ENCODE results near the gene KDSR.

The KDSR gene, protein sequence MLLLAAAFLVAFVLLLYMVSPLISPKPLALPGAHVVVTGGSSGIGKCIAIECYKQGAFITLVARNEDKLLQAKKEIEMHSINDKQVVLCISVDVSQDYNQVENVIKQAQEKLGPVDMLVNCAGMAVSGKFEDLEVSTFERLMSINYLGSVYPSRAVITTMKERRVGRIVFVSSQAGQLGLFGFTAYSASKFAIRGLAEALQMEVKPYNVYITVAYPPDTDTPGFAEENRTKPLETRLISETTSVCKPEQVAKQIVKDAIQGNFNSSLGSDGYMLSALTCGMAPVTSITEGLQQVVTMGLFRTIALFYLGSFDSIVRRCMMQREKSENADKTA

DNA sequence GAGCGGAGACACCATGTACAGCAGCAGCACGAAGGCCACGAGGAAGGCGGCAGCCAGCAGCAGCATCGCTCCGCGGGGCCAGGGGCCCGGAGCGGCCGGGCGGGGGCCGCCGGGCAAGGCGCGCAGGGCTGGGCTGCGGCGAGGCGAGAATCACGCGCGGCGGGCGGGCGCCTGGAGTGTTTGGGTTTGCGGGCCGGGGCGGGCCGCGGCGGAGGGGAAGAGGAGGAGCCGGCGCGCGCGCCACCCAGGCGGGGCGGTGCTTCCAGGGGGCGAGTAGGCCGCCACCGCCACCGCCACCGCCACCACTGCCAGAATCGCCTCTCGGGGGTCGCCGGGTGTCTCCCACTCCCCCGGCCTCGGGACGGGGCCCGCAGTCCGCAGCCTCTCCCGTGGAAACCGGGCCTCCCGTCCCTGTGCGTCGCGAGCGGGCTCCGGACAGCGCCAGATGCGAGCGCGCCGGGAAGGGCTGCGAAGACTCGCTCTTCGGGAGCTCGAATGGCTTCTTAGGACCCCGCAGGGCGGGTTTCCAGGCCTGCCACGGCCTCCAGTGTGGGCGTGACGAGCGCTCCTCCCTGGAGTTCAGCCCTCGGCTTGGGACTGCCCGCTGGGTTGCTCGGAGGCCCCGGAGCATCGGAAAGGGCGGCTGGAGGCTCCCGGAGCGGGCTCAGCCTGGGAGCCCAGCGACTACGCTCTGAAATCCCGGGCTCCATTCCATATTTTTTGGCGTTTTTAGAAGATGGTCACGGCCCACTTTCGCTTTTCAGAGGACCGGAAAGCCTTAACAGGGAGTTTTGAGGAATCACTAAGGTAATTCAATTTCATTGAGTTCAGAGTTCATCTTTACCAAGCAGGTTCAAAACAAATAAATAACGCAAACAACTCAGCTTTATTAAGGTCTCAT, at the start of gene KDSR:
TSS of gene KDSR (minus strand) at position 154 of the 901 bp plus-strand sequence. CDS start at position 66, 88 bp downstream.
- peak; percentile 98 for DNase-seq (ENCODE audit: low read depth)
- peak within 1 kb of the TSS; percentile 93 for H3K4me3 ChIP-seq (ENCODE audit: low read depth, low read length)

DNA sequence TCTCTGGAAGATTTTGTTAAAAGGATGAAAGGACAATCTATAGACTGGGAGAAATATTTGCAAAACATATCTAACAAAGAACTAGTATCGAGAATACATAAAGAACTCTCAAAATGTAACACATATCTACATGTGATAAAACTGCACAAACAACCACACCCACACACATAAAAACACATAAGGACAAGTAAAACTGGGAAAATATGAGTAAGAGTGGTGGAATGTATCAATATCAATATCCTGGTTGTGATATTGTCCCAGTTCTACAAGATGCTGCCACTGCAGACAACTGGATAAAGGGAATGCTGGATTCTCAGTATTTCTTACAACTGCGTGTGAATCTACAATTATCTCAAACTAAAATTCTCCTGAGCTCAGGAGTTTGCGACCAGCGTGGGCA, 45.9 kb upstream of the KDSR start:
- H3K4me3 ChIP-seq (ENCODE audit: low read depth, low read length), result no peak overlapping the region
- no peak for DNase-seq (ENCODE audit: low read depth)

DNA sequence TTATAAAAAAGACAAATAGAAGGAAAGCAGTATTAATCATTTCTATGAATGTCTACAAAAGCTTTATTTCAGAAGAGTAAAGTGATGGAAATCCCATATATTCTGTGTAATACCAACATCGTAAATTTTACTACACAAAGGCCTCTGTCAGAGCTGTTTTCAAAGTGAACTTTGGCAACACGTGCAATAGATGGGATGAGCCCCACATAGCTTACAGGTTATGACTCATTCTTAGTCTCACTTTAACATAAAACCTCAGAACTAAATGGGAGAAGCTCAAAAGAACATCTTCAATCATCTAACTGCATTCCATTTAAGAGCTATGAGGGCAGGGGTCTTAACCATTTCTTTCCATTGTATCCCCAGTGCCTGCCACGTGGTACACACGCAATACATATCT, 43.8 kb upstream of the KDSR start:
- peak; percentile 48 for DNase-seq (ENCODE audit: low read depth)
- H3K4me3 ChIP-seq (ENCODE audit: low read depth, low read length), result no peak overlapping the region

DNA sequence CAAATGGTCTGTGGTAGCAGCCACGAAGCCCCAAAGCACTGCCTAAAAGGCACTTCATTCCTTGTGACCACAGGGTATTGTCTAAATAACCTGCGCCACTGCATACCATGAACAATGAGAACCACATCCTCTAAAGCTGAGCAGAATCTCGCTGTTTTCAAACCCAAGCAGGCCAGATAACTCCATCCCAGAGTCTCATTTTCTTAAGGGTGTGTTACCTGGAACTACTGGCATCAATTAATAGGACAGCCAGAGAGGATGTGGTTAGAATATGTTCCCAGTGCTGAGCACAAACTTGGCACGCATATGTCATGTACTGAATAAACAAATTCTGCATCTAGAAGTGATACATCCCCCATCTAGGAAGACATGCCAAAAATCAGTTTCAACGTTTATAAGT, 42.3 kb upstream of the KDSR start:
- no peak overlapping the region for H3K4me3 ChIP-seq (ENCODE audit: low read depth, low read length)
- peak; percentile 11 for DNase-seq (ENCODE audit: low read depth)

DNA sequence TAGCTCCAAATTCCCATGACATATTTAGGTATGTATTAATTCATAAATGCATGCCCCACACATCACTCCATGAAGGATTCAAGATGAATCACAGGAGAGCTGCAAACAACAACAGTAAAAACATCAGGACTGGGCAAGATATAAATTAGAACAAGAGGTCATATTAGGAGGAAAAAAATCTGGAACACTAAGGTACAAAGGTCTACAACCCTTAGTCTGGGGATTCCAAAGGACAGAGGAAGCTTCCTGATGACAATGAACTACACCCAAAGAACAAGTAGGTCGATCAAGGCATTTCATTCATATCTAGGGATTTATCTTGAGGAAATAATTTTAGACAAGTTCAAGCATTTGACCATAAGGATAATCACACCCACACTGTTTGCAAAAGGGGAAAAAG, 40.7 kb upstream of the KDSR start:
- no peak overlapping the region for H3K4me3 ChIP-seq (ENCODE audit: low read depth, low read length)
- no peak for DNase-seq (ENCODE audit: low read depth)

DNA sequence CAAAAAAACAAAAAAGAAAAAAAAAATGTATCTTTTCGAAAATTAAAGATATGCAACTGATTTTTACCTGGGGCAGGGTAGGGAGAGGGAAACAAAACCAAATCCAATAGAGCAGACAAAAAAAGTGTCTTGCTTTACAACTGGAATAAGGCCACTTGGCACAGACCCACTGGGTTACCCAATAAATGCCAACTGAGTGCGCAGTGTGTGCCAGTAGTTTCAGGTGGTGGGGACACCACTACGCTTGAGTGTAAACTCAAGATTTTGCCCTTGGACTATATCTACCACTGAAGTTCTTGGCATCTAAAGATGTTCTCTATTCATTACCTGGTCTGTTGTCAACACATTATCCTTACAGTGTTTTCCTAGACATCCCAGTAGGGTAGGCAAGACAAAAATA, 39.0 kb upstream of the KDSR start:
- no peak for DNase-seq (ENCODE audit: low read depth)
- H3K4me3 ChIP-seq (ENCODE audit: low read depth, low read length), result no peak overlapping the region

DNA sequence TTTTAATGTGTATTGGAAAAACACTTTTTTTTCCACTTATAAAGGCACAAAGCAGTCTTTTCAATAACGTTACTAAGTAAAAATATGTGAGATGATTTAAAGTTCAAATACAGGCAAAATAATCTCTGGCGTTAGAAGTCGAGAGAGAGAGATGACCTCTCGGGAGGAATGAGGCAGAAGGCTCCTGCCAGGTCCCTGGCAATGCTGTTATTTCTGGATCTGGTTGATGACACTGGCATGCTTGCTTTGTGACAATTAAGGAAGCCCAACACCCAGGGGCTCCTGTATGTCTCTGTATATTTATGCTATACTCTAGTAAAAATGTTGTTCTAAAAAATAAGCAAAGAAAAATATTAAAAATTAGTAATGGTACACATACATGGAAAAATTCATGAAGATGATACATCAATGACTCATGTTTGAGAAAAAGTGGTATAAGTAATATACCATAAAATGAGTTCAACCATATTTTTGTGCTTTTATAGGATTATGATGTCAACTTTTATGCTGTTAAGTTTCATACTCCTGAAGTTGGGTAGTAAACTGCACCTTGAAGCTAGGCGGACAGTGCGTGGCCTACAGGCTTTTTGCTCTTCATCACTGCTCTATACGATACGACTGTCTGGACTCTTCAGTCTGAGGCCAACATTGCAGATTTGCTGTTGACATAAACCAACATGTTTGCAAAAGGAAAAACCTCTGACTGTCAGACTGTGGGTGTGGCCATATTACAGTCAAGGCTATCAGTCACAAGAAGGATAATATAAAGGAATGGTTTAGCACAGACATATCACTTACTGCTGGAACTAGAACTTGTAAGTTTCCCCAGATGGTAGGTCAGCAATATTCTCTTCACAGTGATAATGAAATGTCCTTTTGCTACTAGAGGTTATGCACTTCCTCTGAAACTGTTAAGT, 35.5 kb upstream of the KDSR start:
- no peak overlapping the region for H3K4me3 ChIP-seq (ENCODE audit: low read depth, low read length)
- no peak for DNase-seq (ENCODE audit: low read depth)

DNA sequence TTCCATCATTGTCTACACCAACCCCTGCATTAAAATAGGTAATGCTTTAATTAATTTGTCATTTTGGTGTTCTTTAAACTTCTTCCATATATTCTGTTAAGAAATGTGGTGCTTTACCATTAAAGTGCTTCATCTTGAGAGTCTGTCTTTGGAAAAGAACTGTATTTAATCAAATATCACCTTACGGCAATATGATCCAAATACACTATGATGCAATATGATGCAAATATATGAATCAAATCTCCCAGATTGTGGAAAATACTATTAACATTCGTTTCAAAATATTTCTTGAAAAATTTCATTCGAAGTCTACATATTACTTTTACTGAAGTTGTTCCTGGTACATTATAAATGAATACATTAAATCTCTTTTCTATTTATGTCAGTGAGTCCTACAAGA, 32.3 kb upstream of the KDSR start:
- no peak overlapping the region for H3K4me3 ChIP-seq (ENCODE audit: low read depth, low read length)
- DNase-seq (ENCODE audit: low read depth), result no peak

DNA sequence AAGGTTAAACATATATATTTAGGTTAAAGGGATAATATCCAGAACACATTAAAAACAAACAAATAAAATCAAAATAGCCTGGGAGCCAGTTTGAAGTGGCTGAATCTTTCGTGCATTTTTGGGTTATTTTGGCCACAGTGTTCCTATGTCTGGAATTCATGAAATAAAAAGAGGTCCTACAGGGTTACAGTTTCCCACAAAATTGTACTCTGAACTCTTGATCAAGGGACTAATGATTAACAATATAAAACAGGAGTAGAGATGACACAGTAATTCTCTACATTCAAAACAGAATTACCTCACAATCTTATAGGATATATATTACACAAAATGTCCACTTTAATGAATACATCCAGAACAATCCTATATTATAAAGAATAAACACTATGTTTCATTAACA, 30.3 kb upstream of the KDSR start:
- H3K4me3 ChIP-seq (ENCODE audit: low read depth, low read length), result no peak overlapping the region
- DNase-seq (ENCODE audit: low read depth), result no peak

DNA sequence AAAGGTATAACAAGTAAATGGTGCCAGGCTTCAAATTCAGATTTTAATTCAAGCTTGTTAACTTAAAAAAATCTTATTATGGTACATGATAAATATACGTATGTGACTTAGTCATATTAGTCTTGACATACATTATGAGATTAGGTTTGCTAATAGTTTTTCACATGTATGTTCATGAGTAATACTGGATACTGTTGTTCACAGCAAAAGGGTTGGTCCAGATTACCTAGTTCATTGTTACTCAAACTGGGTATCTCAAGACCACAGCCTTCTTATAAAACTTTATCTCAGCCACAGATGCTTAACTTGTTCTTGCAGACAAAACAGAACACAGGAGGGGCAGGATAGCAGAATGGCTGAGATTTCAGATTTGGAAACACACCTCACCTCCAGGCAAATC, 28.5 kb upstream of the KDSR start:
- H3K4me3 ChIP-seq (ENCODE audit: low read depth, low read length), result no peak overlapping the region
- DNase-seq (ENCODE audit: low read depth), result no peak

DNA sequence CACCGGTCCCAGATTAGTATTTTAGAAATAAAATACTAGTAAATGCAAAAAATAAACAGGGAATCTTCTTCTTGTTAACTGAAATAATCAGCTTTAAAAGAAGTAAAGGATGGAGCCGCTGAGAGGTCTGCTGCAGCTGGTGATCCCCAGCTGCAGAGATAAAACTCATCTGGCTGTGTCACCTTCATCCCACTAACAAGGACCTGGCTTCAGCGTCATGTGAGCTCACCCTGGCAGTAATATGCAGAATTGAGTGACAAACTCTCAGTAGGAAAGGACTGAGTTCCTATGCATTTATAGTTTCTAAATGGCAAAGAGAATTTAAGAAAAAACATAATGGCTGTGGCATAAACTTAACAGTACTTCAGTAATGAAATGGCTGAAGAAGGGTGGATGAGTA, 27.9 kb upstream of the KDSR start:
- DNase-seq (ENCODE audit: low read depth), result no peak
- H3K4me3 ChIP-seq (ENCODE audit: low read depth, low read length), result no peak overlapping the region

DNA sequence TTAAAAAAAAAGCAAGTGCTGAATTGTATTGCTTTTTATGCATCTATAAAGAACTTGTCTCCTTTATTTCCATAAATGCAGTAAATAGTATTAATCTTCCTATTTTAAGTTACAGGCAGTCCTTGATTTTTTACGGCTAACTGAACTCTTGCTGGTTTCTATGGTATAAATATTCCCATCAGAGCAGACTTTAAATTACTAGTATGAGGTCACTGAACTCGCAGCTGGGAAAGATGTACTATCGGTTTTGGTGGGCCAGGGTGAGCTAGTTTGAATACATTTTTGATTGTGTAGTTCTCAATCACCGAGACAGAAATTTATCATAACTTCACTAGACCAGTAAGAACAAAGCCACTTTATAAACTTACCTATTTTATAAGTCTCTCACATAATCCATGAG, 20.9 kb upstream of the KDSR start:
- DNase-seq (ENCODE audit: low read depth), result no peak
- H3K4me3 ChIP-seq (ENCODE audit: low read depth, low read length), result no peak overlapping the region

DNA sequence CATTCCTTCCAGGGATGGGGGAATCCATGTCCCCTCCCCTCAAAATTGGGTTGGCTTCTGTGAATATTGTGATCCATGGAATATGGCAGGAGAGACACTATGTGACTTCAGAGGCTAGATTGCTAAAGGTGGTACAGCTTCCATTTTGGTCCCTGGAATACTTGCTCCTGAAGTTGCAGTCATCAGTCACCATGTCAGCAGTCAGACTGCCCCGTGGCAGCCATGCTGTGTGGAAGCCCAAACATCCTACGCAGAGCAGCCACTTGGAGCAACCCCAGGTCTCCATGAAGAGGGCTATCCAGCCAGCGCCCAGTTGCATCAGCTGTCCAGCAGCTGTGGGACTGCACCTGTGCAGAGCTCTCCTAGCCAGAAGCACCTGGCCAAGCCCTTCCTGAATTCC, 15.8 kb upstream of the KDSR start:
- no peak for DNase-seq (ENCODE audit: low read depth)

DNA sequence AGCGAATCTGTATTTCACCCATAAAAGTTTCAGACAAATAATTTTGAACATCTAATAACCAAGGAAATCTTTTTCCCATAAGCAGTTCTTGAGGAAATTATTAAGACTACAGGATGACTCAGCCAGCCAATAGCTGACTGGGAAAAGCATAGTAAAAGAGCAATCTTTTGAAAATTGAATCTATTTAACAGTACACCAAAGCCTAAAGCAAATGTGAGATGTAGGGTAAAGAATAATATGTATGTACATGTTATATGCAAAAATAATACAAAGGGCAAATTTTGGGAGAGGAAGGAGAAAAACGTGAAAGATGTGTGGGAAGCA, 12.6 kb upstream of the KDSR start:
- no peak for DNase-seq (ENCODE audit: low read depth)
- no peak overlapping the region for H3K4me3 ChIP-seq (ENCODE audit: low read depth, low read length)

More for the DNA sequence above, 15.8 kb upstream of the KDSR start:
- H3K4me3 ChIP-seq (ENCODE audit: low read depth, low read length), result no peak overlapping the region

DNA sequence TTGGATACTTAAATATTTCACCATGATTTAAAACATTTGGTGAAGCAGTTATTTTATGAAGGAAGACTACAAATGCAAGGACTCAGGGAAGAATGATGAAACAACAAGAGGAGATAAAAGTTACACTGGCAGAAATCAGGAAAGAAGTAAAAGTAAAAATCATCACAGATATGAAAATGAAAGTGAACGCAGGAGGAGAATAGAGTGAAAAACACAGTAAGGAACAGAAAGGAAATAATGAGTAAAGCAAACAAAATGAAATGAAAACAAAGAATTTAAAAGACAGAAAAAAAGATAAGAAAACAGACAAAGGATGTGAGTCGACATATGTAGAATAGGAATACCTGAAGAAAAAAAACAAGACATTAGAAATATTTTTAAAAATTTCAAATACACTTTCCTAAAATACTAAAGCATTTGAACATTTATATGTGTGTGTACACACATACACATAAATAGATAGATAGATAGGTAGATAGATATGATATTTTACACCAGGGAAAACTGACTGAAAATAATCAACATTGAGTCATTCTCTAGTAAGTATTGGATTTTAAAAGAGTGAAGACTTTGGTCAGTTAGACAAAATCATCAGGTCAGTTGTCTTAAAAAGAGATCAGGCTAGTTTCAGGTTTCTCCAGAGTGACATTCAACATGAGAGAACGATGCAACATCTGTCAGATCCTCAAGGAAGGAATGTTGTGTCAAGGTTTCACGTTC, 12.1 kb upstream of the KDSR start:
- H3K4me3 ChIP-seq (ENCODE audit: low read depth, low read length), result no peak overlapping the region
- no peak for DNase-seq (ENCODE audit: low read depth)

DNA sequence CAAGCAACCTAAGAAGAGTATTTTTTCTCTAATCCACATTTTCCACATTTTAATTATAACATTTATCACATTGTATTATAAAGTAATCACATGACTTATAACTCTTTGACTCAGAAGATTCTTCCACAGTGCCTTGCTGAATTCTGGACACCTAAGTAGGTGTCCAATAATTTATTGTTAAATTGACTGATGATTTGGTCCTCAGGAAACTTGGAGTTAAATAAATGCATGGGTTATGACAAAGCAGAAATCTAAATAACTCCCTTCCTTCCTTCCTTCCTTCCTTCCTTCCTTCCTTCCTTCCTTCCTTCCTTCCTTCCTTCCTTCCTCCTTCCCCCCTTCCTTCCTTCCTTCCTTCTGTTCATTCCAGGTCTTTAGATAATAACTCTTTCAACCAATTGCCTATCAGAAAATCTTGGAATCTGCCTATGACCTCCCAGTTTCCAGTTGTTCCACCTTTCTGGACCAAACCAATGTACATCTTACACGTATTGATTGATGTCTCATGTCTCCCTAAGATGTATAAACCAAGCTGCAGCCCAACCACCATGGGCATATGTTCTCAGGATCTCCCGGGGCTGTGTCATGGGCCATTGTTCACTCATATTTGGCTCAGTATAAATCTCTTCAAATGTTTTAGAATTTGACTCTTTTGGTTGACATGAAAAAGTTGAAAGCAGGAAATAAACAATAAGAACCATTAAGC, 10.4 kb upstream of the KDSR start:
- no peak overlapping the region for H3K4me3 ChIP-seq (ENCODE audit: low read depth, low read length)
- DNase-seq (ENCODE audit: low read depth), result no peak

DNA sequence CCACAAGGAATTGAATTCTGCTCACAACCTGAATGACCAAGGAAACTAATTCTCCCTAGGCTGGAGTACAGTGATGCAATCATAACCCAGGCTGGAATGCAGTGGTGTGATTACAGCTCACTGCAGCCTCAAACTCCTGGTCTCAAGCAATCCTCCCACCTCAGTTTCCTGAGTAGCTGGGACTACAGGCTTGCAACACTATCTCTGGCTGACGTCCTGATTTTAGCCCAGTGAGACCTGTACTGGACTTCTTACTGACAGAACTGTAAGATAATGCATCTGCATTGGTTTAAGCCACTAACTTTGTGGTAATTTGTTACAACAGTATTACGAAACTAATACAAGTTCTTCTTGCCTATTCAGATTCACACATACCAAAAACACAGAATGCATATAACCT, 9.5 kb upstream of the KDSR start:
- H3K4me3 ChIP-seq (ENCODE audit: low read depth, low read length), result no peak overlapping the region
- peak; percentile 65 for DNase-seq (ENCODE audit: low read depth)

DNA sequence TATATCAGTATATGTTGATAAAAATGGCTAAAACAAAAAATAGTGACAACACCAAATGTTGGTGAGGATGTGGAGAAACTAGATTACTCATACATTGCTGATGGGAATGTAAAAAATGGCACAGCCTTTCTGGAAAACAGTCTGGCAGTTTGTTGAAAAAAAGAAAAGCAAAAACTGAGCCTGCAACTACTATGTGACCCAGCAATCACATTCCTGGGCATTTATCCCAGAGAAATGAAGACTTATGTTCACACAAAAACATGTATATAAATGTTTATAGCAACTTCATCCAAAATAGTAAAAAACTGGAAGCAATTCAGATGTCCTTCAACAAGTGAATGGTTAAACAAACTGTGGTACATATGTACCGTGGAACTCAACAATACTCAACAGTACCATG, 7.5 kb upstream of the KDSR start:
- no peak overlapping the region for H3K4me3 ChIP-seq (ENCODE audit: low read depth, low read length)
- DNase-seq (ENCODE audit: low read depth), result no peak

DNA sequence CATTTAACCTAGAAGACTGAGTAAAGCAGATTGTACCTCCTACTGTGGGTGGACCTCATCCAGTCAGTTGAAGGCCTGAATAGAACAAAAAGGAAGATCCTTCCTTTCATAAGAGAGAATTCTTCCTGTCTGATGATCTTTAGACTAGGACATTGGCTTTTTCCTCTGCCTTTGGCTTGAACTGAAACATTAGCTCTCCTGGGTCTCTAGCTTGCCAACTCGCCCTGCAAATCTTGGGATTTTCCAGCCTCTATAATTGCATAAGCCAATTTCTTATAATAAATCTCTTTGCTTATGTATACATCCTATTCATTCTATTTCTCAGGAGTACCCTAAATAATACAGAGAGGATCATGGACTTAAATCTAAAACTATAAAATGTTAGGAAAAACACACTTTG, 6.2 kb upstream of the KDSR start:
- DNase-seq (ENCODE audit: low read depth), result no peak
- H3K4me3 ChIP-seq (ENCODE audit: low read depth, low read length), result no peak overlapping the region
